ENCODE measurements around the gene STUM.

The STUM gene

DNA sequence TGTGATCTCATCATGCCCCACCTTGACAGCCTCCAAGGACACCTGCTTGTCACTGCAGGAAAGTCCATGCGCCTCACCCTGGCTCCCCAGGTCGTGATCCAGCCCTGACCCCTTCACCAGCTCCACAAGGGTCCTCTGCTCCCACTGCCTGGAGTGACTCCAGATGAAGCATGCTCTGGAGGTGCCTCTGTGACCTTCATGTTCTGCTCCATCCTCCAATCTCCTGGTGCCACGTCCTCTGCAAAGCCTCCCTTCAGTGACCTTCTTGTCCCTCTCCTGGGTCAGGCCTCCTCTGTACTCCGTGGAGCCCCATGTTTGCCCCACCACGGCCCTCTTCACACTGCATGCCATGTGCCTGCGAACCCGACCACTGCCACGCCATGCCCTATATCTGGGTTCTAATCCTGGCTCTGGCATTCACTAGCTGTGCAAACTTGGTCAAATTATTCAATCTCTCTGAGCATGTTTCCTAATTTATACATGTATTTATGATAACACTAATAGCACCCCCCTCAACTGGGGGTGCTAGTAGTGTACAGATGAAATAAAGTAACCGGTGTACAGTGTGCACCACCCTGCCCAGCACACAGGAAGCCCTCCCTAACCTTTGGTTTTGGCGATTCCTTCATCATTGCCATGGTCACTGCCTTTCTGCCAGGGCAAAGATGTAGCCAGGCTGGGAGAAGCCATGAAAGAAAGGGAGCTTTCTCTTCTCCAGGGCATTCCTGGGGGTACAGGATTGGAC, 77.4 kb downstream of the STUM start:
- Histone ChIP-seq H3K27ac (ENCODE audit: low read length) (no peak overlapping the region), H3K9me3 (ENCODE audit: insufficient read depth, low read length) (no peaks in the 10 kb centered on the region), H3K27me3 (ENCODE audit: low read depth, low read length) (peaks cover 7% of the 10 kb centered on the region; the same call in 1 of the 2 replicates), H3K4me1 (ENCODE audit: low read length) (peaks cover 9% of the 10 kb centered on the region), H3K79me2 (ENCODE audit: low read length) (no peaks in the 10 kb centered on the region), H2AFZ (ENCODE audit: low read depth, low read length) (peak overlapping the region; percentile 77), H4K20me1 (ENCODE audit: insufficient read depth, low read length) (no peaks in the 10 kb centered on the region), H3K9ac (ENCODE audit: low read length) (peak overlapping the region; percentile 34), H3K4me2 (ENCODE audit: low read length) (peak overlapping the region; percentile 61), H3K4me3 (ENCODE audit: low read length) (peak overlapping the region; percentile 59), H3K36me3 (replicated peaks; ENCODE audit: low read depth, low read length) (no peaks in the 10 kb centered on the region)
- TF ChIP-seq EZH2phosphoT487 (IDR thresholded peaks at IDR 0.05; ENCODE audit: low read depth): no peak
- TF ChIP-seq, protein P1, sequence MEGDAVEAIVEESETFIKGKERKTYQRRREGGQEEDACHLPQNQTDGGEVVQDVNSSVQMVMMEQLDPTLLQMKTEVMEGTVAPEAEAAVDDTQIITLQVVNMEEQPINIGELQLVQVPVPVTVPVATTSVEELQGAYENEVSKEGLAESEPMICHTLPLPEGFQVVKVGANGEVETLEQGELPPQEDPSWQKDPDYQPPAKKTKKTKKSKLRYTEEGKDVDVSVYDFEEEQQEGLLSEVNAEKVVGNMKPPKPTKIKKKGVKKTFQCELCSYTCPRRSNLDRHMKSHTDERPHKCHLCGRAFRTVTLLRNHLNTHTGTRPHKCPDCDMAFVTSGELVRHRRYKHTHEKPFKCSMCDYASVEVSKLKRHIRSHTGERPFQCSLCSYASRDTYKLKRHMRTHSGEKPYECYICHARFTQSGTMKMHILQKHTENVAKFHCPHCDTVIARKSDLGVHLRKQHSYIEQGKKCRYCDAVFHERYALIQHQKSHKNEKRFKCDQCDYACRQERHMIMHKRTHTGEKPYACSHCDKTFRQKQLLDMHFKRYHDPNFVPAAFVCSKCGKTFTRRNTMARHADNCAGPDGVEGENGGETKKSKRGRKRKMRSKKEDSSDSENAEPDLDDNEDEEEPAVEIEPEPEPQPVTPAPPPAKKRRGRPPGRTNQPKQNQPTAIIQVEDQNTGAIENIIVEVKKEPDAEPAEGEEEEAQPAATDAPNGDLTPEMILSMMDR (IDR thresholded peaks at IDR 0.05; ENCODE audit: low read depth, low read length): no peak

DNA sequence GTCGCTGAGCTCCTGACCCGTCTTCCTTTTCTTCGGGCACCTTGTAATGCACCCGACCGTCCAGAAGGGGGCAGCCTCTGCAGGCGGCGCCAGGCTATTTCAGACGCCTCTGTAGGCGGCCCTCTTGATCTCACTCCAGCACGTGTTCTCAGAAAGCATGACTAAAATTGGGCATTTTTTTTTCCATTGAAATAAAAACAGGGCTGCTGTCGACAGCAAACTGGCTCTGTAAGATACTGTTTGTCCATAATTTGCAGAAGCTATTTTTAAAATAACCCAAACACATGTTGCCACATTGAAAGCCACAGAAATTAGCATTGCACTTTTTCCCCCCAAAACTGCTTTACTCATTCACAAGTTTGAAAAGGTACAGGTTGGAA, 78.0 kb downstream of the STUM start:
- Histone ChIP-seq H3K9ac (ENCODE audit: low read length) (peak overlapping the region; percentile 34), H3K79me2 (ENCODE audit: low read length) (no peaks in the 10 kb centered on the region), H3K4me1 (ENCODE audit: low read length) (peaks cover 9% of the 10 kb centered on the region), H3K4me2 (ENCODE audit: low read length) (peak overlapping the region; percentile 61), H3K4me3 (ENCODE audit: low read length) (peak overlapping the region; percentile 59), H2AFZ (ENCODE audit: low read depth, low read length) (peak overlapping the region; percentile 77), H3K36me3 (replicated peaks; ENCODE audit: low read depth, low read length) (no peaks in the 10 kb centered on the region), H3K27me3 (ENCODE audit: low read depth, low read length) (peaks cover 6% of the 10 kb centered on the region; the same call in 1 of the 2 replicates), H3K27ac (ENCODE audit: low read length) (no peak overlapping the region), H4K20me1 (ENCODE audit: insufficient read depth, low read length) (no peaks in the 10 kb centered on the region), H3K9me3 (ENCODE audit: insufficient read depth, low read length) (no peaks in the 10 kb centered on the region)
- TF ChIP-seq, protein P1 (IDR thresholded peaks at IDR 0.05; ENCODE audit: low read depth, low read length): peak; percentile 99
- TF ChIP-seq EZH2phosphoT487 (IDR thresholded peaks at IDR 0.05; ENCODE audit: low read depth): no peak

DNA sequence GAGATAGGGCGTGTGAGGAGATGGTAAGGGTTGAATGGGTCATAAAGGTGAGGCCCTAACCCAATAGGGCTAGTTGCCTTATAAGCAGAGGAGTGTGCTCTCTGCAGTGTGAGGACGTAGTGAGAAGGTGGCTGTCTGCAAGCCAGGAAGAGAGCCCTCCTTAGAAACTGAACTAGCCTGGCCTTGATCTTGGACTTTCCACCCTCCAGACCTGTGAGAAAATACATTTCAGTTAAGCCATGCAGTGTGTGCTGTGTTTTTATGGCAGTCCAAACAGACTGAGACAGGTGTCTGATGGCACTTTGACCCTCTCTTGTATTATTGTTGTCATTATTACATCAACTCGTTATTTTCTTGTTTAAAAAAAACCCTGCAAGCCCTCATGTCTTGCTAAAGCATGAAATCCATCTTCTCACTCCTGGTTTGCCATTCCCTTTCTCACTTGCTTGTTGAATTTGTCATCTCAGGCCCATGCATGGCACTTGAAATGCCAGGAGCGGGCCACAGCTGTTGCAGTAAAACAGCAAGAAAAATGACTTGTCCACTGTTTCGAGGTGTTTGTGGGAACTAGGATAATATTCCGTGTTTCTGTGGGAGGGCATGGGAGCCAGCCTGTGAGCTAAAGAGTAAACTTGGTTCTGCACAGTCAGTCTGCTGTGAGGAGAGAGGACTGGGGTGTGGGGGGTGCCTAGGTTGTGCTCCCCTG, 78.6 kb downstream of the STUM start:
- H3K4me2 ChIP-seq (ENCODE audit: low read length): no peak overlapping the region
- H3K79me2 ChIP-seq (ENCODE audit: low read length): no peaks in the 10 kb centered on the region
- 0 out of 2 replicates have a peak overlapping the region, but pooled peaks have one; percentile 77 for H2AFZ ChIP-seq (ENCODE audit: low read depth, low read length)
- H3K9ac ChIP-seq (ENCODE audit: low read length): no peak overlapping the region
- 0 out of 2 replicates have a peak, but pooled peaks cover under 1% of the 10 kb centered on the region for H3K27me3 ChIP-seq (ENCODE audit: low read depth, low read length)
- no peaks in the 10 kb centered on the region for H4K20me1 ChIP-seq (ENCODE audit: insufficient read depth, low read length)
- H3K9me3 ChIP-seq (ENCODE audit: insufficient read depth, low read length): no peaks in the 10 kb centered on the region
- H3K27ac ChIP-seq (ENCODE audit: low read length): no peak overlapping the region
- peaks cover 9% of the 10 kb centered on the region for H3K4me1 ChIP-seq (ENCODE audit: low read length)
- TF ChIP-seq EZH2phosphoT487 (IDR thresholded peaks at IDR 0.05; ENCODE audit: low read depth): no peak
- TF ChIP-seq, protein P1 (IDR thresholded peaks at IDR 0.05; ENCODE audit: low read depth, low read length): no peak
- no peak overlapping the region for H3K4me3 ChIP-seq (ENCODE audit: low read length)
- no peaks in the 10 kb centered on the region for H3K36me3 ChIP-seq (replicated peaks; ENCODE audit: low read depth, low read length)

DNA sequence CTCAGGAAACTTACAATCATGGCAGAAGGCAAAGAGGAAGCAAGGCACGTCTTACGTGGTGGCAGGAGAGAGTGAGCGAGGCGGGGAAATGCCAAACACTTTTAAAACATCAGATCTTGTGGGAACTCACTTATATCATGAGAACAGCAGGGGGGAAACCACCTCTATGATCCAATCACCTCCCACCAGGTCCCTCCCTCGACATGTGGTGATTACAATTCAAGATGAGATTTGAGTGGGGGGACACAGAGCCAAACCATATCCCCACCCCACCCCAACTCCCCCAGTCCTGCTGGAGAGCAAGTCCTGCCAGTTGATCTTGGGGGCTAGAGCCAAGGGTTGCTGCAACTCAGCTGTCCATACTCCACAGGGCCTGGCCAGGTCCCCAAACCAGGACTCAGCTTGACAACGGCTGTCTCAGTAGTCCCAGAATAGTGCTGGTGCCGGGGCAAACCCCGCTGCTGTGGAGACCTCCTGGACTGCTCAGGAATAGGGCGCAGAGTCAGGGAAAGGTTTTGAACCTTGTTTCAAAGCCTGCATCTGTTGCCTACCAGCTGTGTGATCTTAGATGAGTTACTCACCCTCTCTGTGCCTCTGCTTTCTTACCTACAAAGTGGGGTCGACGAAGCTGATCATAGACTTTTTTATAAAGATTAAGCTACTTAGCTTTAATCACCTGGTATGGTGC, 79.5 kb downstream of the STUM start:
- Histone ChIP-seq H3K27ac (ENCODE audit: low read length) (no peak overlapping the region), H3K4me1 (ENCODE audit: low read length) (peaks cover 13% of the 10 kb centered on the region), H3K9me3 (ENCODE audit: insufficient read depth, low read length) (no peaks in the 10 kb centered on the region), H3K4me3 (ENCODE audit: low read length) (no peak overlapping the region), H3K36me3 (replicated peaks; ENCODE audit: low read depth, low read length) (no peaks in the 10 kb centered on the region), H4K20me1 (ENCODE audit: insufficient read depth, low read length) (no peaks in the 10 kb centered on the region), H3K79me2 (ENCODE audit: low read length) (no peaks in the 10 kb centered on the region), H3K4me2 (ENCODE audit: low read length) (no peak overlapping the region), H3K9ac (ENCODE audit: low read length) (no peak overlapping the region), H2AFZ (ENCODE audit: low read depth, low read length) (no peak overlapping the region), H3K27me3 (ENCODE audit: low read depth, low read length) (no peaks in the 10 kb centered on the region)
- no peak for TF ChIP-seq EZH2phosphoT487 (IDR thresholded peaks at IDR 0.05; ENCODE audit: low read depth)
- TF ChIP-seq, protein P1 (IDR thresholded peaks at IDR 0.05; ENCODE audit: low read depth, low read length): no peak

Measured in OCI-LY3 (cell line).